Hindlimb muscle (tissue), 1 donor: Measurements from ENCODE around the gene CNN1. TPM values are rescaled to one million over a fixed set of nuclear protein-coding genes. Genes with fewer than 3 reads are reported as not detected.

ENCODE experiments used
- polyA plus RNA-seq: library from polyadenylated mRNA; unstranded; fragments of 120-200 nt; gene quantifications from one replicate; pipeline ENCODE4 v1.2.1, GENCODE V29; 2013; ENCODE audit not compliant: insufficient read length

The CNN1 gene
- polyA plus RNA-seq, 1 donor: 43.0 TPM

Other genes starting within 250 kb of the CNN1 start
- gene TSPAN16, start 242.7 kb upstream of the CNN1 start, polyA plus RNA-seq: not detected
- gene RAB3D, start 199.2 kb upstream of the CNN1 start, polyA plus RNA-seq: 6.3 TPM
- 48.5 TPM for gene TMEM205, start 192.6 kb upstream of the CNN1 start, polyA plus RNA-seq
- 10.9 TPM for gene CCDC159, start 192.3 kb upstream of the CNN1 start, polyA plus RNA-seq
- gene PLPPR2, start 183.4 kb upstream of the CNN1 start, polyA plus RNA-seq: 12.7 TPM
- 1.3 TPM for gene SWSAP1, start 164.2 kb upstream of the CNN1 start, polyA plus RNA-seq
- 4.4 TPM for gene EPOR, start 154.5 kb upstream of the CNN1 start, polyA plus RNA-seq
- 0.15 TPM for gene RGL3, start 119.5 kb upstream of the CNN1 start, polyA plus RNA-seq
- 0.30 TPM for gene ODAD3, start 103.7 kb upstream of the CNN1 start, polyA plus RNA-seq
- 192 TPM for gene PRKCSH, start 103.2 kb upstream of the CNN1 start, polyA plus RNA-seq
- gene ELAVL3, start 57.8 kb upstream of the CNN1 start, polyA plus RNA-seq: not detected
- 6.7 TPM for gene ZNF653, start 33.0 kb upstream of the CNN1 start, polyA plus RNA-seq
- 54.1 TPM for gene ECSIT, start 9.7 kb upstream of the CNN1 start, polyA plus RNA-seq
- gene ELOF1, start 20.4 kb downstream of the CNN1 start, polyA plus RNA-seq: 35.6 TPM
- gene ACP5, start 38.8 kb downstream of the CNN1 start, polyA plus RNA-seq: 2.7 TPM
- 11.0 TPM for gene ZNF627, start 58.6 kb downstream of the CNN1 start, polyA plus RNA-seq
- gene ZNF823, start 200.1 kb downstream of the CNN1 start, polyA plus RNA-seq: 3.7 TPM
- 6.4 TPM for gene ZNF441, start 228.1 kb downstream of the CNN1 start, polyA plus RNA-seq